B cell (primary cell): ENCODE data around the gene RPRD1B.

Experiments used
- EZH2 ChIP-seq: IDR thresholded peaks from 2 replicates; pipeline ENCODE4 v1.6.1; 2012; ENCODE audit warnings: borderline replicate concordance, low read depth, mild to moderate bottlenecking, moderate library complexity, low read length; ENCODE audit not compliant: insufficient read depth, poor library complexity, severe bottlenecking
- TF ChIP-seq, protein P1 (sequence below): fragments of 200-600 bp; IDR thresholded peaks from one replicate; pipeline ENCODE4 v1.8.0; 2022; ENCODE audit warnings: antibody characterized with exemption, mild to moderate bottlenecking

DNA sequence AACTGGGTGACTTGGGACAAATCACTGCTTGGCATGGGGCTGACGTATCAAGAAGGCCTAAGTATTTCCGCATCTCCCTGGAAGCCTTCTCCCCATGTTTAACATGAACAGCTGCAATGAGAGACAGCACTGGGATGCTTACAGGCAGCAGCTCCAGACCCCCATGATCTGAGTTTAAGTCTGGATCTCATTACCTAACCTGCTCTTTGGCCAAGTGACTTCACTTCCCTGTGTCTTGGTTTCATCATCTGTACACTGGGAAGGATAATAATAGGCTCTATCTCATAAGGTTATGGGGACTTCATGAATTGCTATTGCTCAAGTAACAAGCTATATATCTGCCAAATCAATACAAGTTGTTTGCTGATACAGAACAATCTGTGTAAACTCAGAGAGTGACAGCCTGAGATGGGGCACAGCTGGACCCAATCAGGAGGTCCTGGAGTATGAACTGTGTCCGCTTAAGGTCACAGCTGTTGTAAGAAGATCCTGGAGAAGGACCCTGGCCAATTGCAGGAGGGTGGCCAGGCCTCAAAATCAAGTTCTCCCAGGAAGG lies 75.5 kb downstream of the RPRD1B start:
- TF ChIP-seq, protein P1, sequence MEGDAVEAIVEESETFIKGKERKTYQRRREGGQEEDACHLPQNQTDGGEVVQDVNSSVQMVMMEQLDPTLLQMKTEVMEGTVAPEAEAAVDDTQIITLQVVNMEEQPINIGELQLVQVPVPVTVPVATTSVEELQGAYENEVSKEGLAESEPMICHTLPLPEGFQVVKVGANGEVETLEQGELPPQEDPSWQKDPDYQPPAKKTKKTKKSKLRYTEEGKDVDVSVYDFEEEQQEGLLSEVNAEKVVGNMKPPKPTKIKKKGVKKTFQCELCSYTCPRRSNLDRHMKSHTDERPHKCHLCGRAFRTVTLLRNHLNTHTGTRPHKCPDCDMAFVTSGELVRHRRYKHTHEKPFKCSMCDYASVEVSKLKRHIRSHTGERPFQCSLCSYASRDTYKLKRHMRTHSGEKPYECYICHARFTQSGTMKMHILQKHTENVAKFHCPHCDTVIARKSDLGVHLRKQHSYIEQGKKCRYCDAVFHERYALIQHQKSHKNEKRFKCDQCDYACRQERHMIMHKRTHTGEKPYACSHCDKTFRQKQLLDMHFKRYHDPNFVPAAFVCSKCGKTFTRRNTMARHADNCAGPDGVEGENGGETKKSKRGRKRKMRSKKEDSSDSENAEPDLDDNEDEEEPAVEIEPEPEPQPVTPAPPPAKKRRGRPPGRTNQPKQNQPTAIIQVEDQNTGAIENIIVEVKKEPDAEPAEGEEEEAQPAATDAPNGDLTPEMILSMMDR: no peak
- TF ChIP-seq EZH2: no peak
